Retinal pigment epithelial cell (primary cell): ENCODE measurements around the gene PTDSS2.

Experiments used
- DNase-seq: peaks from one replicate; pipeline ENCODE4 v3.0.0-alpha.2; 2010; ENCODE audit warnings: low read depth
- H3K4me3 ChIP-seq: 2 replicates; pipeline ENCODE4 v1.5.1; 2011; ENCODE audit warnings: mild to moderate bottlenecking, low read length, control low read depth, moderate library complexity
- CTCF ChIP-seq: conservative IDR thresholded peaks from 2 replicates; pipeline ENCODE4 v1.5.1; 2011; ENCODE audit warnings: low read depth, low read length, control low read depth, inconsistent platforms

The PTDSS2 gene

DNA sequence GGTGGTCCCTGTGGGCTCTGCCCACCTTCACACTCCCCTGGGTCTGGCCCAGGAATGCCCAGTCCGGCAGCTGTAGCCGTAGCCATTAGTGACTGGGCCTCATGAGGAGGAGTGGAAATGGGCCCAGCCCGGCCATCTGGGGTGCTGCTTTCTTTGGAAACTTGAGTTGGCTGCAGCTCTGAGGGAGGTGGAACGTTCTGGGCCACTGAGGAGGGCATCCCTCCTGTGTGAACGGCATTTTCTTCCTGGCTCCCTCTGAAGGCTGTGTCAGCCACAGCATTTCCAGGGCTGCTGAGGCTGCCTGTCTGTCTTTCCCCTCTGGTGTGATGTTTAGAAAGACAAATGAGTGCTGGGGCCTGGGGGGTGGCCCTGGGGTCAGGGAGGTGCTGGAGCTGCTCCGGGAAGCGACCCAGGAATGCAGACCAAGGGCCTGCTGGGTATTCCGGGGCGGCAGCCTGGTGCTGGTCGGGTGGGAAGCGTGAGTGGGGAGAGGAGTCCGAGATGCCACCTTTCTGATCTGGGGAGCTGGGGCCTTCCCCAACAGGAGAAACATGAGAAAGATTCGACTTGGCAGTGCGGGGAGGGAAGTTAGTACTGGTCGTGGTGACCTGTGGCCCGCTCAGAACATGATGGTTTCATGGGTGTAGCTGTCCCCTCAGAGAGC, 27.1 kb downstream of the PTDSS2 start:
- H3K4me3 ChIP-seq, result no peak overlapping the region
- DNase-seq, result no peak
- TF ChIP-seq CTCF, result no peak

GRCh38 chr11:479311-479710, 29.2 kb downstream of the PTDSS2 start:
- no peak for TF ChIP-seq CTCF
- H3K4me3 ChIP-seq, result no peak overlapping the region
- DNase-seq, result no peak

DNA sequence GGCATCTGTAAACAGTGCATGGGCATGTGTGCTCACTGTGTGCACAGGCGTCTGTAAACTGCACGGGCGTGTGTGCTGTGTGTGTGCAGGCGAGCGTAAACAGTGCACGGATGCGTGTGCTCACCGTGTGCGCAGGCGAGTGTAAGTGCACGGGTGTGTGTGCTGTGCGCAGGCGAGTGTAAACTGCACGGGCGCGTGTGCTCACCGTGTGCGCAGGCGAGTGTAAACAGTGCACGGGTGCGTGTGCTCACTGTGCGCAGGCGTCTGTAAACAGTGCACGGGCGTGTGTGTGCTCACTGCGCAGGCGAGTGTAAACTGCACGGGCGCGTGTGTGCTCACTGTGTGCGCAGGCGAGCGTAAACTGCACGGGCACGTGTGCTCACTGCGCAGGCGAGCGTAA, 34.5 kb downstream of the PTDSS2 start:
- no peak overlapping the region for H3K4me3 ChIP-seq
- no peak for DNase-seq
- no peak for TF ChIP-seq CTCF

GRCh38 chr11:486189-486588, 36.1 kb downstream of the PTDSS2 start:
- no peak overlapping the region for H3K4me3 ChIP-seq
- no peak for TF ChIP-seq CTCF
- no peak for DNase-seq

GRCh38 chr11:487571-488021, 37.5 kb downstream of the PTDSS2 start:
- no peak for DNase-seq
- no peak overlapping the region for H3K4me3 ChIP-seq
- TF ChIP-seq CTCF, result no peak

GRCh38 chr11:488062-488461, 38.0 kb downstream of the PTDSS2 start:
- no peak for DNase-seq
- no peak for TF ChIP-seq CTCF
- H3K4me3 ChIP-seq, result no peak overlapping the region

DNA sequence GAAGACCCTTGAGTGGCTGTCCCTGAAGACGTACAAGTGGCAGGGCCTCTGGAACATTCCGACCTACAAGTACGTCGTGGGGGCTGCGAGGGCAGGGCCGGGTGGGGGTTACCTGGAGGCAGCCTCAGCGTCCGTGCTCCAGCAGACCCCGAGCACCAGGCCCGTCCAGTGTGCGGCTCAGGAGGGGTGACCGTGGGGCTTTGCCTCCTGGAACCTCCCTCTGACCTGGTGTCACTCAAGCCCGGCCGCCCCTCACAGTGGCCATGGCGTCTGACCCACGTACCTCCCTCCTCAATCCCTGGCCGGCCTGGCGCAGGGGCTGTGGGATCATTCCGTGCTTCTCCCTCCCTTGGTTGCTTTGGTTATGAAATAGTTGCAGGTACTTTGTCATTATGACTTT, 38.5 kb downstream of the PTDSS2 start:
- no peak for DNase-seq
- no peak overlapping the region for H3K4me3 ChIP-seq
- TF ChIP-seq CTCF, result no peak
